ENCODE measurements around the gene LETMD1. TPM values are rescaled to one million over a fixed set of nuclear protein-coding genes. Genes with fewer than 3 reads are reported as not detected.

Gene LETMD1
- total and polyA plus RNA-seq, 2 experiments from 2014 or later: 23.9 to 52.8 TPM

DNA sequence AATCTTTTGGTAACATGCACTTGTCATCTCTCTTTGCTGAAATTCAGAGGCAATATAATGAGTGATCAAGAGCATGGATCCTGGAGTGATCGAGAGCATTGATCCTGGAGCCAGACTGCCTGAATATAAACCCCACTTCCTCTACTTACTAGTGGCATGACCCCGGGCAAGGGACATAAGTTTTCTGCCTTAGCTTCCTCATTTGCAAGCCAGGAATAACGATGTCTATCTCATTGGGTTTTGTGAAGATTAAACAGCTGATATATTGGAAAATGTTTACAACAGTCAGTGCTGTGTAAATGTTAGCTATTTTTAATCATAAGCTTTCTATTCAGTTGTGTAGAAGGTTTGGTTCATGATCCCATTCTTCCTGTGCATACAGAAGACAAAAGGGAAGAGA, 37.6 kb downstream of the LETMD1 start:
- no peaks in the 10 kb centered on the region for H3K27me3 ChIP-seq
- H3K4me2 ChIP-seq: no peak overlapping the region
- DNase-seq (ENCODE audit: low spot score): no peak
- no peaks in the 10 kb centered on the region for H3K9me3 ChIP-seq (ENCODE audit: low read depth)
- peaks cover 15% of the 10 kb centered on the region for H3K4me1 ChIP-seq (ENCODE audit: insufficient read depth)
- no peaks in the 10 kb centered on the region for H3K36me3 ChIP-seq (replicated peaks; ENCODE audit: insufficient read depth, low read depth)
- H3K27ac ChIP-seq: no peak overlapping the region
- no peaks in the 10 kb centered on the region for H3K9me2 ChIP-seq (replicated peaks; ENCODE audit: insufficient read depth)
- H3K4me3 ChIP-seq: no peak overlapping the region
- no peak for TF ChIP-seq EZH2phosphoT487 (IDR thresholded peaks at IDR 0.05; ENCODE audit: low read depth, severe bottlenecking, unreplicated experiment)
- TF ChIP-seq, protein P1, sequence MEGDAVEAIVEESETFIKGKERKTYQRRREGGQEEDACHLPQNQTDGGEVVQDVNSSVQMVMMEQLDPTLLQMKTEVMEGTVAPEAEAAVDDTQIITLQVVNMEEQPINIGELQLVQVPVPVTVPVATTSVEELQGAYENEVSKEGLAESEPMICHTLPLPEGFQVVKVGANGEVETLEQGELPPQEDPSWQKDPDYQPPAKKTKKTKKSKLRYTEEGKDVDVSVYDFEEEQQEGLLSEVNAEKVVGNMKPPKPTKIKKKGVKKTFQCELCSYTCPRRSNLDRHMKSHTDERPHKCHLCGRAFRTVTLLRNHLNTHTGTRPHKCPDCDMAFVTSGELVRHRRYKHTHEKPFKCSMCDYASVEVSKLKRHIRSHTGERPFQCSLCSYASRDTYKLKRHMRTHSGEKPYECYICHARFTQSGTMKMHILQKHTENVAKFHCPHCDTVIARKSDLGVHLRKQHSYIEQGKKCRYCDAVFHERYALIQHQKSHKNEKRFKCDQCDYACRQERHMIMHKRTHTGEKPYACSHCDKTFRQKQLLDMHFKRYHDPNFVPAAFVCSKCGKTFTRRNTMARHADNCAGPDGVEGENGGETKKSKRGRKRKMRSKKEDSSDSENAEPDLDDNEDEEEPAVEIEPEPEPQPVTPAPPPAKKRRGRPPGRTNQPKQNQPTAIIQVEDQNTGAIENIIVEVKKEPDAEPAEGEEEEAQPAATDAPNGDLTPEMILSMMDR (IDR thresholded peaks at IDR 0.05; ENCODE audit: poor library complexity): no peak
- no peak for TF ChIP-seq EZH2 (IDR thresholded peaks at IDR 0.05; ENCODE audit: borderline replicate concordance)
- no peak overlapping the region for H2AFZ ChIP-seq
- H3K79me2 ChIP-seq: peaks cover 21% of the 10 kb centered on the region
- H4K20me1 ChIP-seq (ENCODE audit: insufficient read depth, poor library complexity, severe bottlenecking): peaks cover 18% of the 10 kb centered on the region
- 90% methylated on average over 3 of the region's 3 CpGs for WGBS (ENCODE audit: low lambda C conversion rate, missing lambda C conversion rate)

DNA sequence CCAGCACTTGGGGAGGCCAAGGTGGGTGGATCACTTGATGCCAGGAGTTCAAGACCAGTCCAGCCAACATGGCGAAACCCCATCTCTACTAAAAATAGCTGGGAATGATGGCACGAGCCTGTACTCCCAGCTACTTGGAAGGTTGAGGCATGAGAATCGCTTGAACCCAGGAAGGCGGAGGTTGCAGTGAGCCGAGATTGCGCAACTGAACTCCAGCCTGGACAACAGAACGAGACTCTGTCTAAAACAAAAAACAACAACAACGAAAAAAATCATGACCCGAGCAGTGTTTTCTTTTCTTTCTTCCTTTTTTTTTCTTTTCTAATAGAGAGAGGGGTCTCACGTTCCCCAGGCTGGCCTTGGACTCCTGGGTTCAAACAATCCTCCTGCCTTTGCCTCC, 38.8 kb downstream of the LETMD1 start:
- Histone ChIP-seq H3K27me3 (no peaks in the 10 kb centered on the region), H3K4me2 (no peak overlapping the region), H2AFZ (no peak overlapping the region), H3K4me1 (ENCODE audit: insufficient read depth) (peaks cover 6% of the 10 kb centered on the region), H3K79me2 (peaks cover 9% of the 10 kb centered on the region), H4K20me1 (ENCODE audit: insufficient read depth, poor library complexity, severe bottlenecking) (peaks cover 6% of the 10 kb centered on the region), H3K9me2 (replicated peaks; ENCODE audit: insufficient read depth) (no peaks in the 10 kb centered on the region), H3K4me3 (no peak overlapping the region), H3K36me3 (replicated peaks; ENCODE audit: insufficient read depth, low read depth) (no peaks in the 10 kb centered on the region), H3K27ac (no peak overlapping the region), H3K9me3 (ENCODE audit: low read depth) (no peaks in the 10 kb centered on the region)
- TF ChIP-seq, protein P1 (IDR thresholded peaks at IDR 0.05; ENCODE audit: poor library complexity): no peak
- TF ChIP-seq EZH2 (IDR thresholded peaks at IDR 0.05; ENCODE audit: borderline replicate concordance) (no peak), EZH2phosphoT487 (IDR thresholded peaks at IDR 0.05; ENCODE audit: low read depth, severe bottlenecking, unreplicated experiment) (no peak)
- 99% methylated on average over 10 of the region's 10 CpGs for WGBS (ENCODE audit: low lambda C conversion rate, missing lambda C conversion rate)
- no peak for DNase-seq (ENCODE audit: low spot score)

- WGBS (ENCODE audit: low lambda C conversion rate, missing lambda C conversion rate): 97% methylated on average over 3 of the region's 3 CpGs
- TF ChIP-seq EZH2phosphoT487 (IDR thresholded peaks at IDR 0.05; ENCODE audit: low read depth, severe bottlenecking, unreplicated experiment) (no peak), EZH2 (IDR thresholded peaks at IDR 0.05; ENCODE audit: borderline replicate concordance) (no peak)
- TF ChIP-seq, protein P1 (IDR thresholded peaks at IDR 0.05; ENCODE audit: poor library complexity): no peak
- H3K4me3 ChIP-seq: no peak overlapping the region
Observed at GRCh38 chr12:51087818-51088217, 39.7 kb downstream of the LETMD1 start.

More at GRCh38 chr12:51087818-51088217, 39.7 kb downstream of the LETMD1 start:
- Histone ChIP-seq H4K20me1 (ENCODE audit: insufficient read depth, poor library complexity, severe bottlenecking) (no peaks in the 10 kb centered on the region), H3K9me3 (ENCODE audit: low read depth) (no peaks in the 10 kb centered on the region), H3K27ac (no peak overlapping the region), H3K4me2 (no peak overlapping the region), H3K9me2 (replicated peaks; ENCODE audit: insufficient read depth) (no peaks in the 10 kb centered on the region), H3K36me3 (replicated peaks; ENCODE audit: insufficient read depth, low read depth) (no peaks in the 10 kb centered on the region), H3K79me2 (no peaks in the 10 kb centered on the region), H2AFZ (no peak overlapping the region), H3K4me1 (ENCODE audit: insufficient read depth) (no peaks in the 10 kb centered on the region), H3K27me3 (no peaks in the 10 kb centered on the region)
- DNase-seq (ENCODE audit: low spot score): no peak
